Sigmoid colon (tissue), 3 donors: ENCODE data around the gene MPDZ.

Experiments
- POLR2A ChIP-seq, 2 donors: fragments of 450-650 bp; IDR thresholded peaks; one replicate each; pipeline ENCODE4 v1.6.1; 2016; ENCODE audit warnings: antibody characterized with exemption in 2 of 2, mild to moderate bottlenecking in 2 of 2, moderate library complexity in 2 of 2
- TF ChIP-seq, protein P1 (sequence below), 4 experiments: fragments of 450-650 bp in 3 of 4; fragments of 200-600 bp in 1 of 4; IDR thresholded peaks; one replicate each; pipeline ENCODE4 v1.5.1; 2016 to 2019; ENCODE audit warnings: antibody characterized with exemption in 4 of 4, mild to moderate bottlenecking in 3 of 4, moderate library complexity in 2 of 4

DNA sequence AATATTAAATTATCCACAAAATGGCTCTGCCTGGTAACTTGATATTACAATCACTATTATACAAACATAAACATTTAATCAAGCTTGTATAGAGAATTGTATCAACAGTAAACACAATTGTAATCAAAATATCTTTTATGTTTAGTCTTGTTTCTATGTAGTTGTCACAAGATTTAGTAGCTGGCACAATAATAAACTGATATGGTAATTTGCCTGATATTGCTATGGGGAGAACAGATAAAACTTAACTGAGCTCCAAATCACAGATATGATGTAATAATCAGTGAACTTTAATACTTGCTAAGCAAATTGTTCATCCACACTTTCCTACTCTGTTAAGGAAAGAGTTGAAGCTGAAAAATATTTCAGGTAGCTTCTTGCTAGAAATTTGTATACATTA is 189.8 kb downstream of the MPDZ start:
- TF ChIP-seq POLR2A (IDR thresholded peaks at IDR 0.05), result no peak
- TF ChIP-seq, protein P1, sequence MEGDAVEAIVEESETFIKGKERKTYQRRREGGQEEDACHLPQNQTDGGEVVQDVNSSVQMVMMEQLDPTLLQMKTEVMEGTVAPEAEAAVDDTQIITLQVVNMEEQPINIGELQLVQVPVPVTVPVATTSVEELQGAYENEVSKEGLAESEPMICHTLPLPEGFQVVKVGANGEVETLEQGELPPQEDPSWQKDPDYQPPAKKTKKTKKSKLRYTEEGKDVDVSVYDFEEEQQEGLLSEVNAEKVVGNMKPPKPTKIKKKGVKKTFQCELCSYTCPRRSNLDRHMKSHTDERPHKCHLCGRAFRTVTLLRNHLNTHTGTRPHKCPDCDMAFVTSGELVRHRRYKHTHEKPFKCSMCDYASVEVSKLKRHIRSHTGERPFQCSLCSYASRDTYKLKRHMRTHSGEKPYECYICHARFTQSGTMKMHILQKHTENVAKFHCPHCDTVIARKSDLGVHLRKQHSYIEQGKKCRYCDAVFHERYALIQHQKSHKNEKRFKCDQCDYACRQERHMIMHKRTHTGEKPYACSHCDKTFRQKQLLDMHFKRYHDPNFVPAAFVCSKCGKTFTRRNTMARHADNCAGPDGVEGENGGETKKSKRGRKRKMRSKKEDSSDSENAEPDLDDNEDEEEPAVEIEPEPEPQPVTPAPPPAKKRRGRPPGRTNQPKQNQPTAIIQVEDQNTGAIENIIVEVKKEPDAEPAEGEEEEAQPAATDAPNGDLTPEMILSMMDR (IDR thresholded peaks at IDR 0.05), result no peak
